IgD-negative memory B cell (primary cell): ENCODE measurements around the gene P3H2. TPM values are rescaled to one million over a fixed set of nuclear protein-coding genes. Genes with fewer than 3 reads are reported as not detected.
A peak's percentile ranks its signal among the peaks of the same experiment; 100 is the strongest.

Experiments
- H3K27ac Mint-ChIP-seq, 3 donors: one replicate each; pipeline ENCODE4 v1.8.0; 2020 to 2022; ENCODE audit warnings: mild to moderate bottlenecking in 3 of 3, mixed read lengths in 3 of 3, moderate library complexity in 1 of 3
- H3K27me3 Mint-ChIP-seq: one replicate; pipeline ENCODE4 v1.8.0; 2021; ENCODE audit warnings: mixed read lengths
- H3K36me3 Mint-ChIP-seq: one replicate; pipeline ENCODE4 v1.8.0; 2020; ENCODE audit warnings: mild to moderate bottlenecking, mixed read lengths
- H3K4me1 Mint-ChIP-seq, 3 donors: one replicate each; pipeline ENCODE4 v1.8.0; 2020 to 2022; ENCODE audit warnings: mixed read lengths in 3 of 3, mild to moderate bottlenecking in 1 of 3
- H3K4me3 Mint-ChIP-seq, 4 donors: one replicate each; pipeline ENCODE4 v1.8.0; 2020 to 2022; ENCODE audit warnings: mild to moderate bottlenecking in 4 of 4, mixed read lengths in 4 of 4, moderate library complexity in 3 of 4
- H3K9me3 Mint-ChIP-seq, 3 donors: one replicate each; pipeline ENCODE4 v1.8.0; 2020 to 2021; ENCODE audit warnings: mixed read lengths in 3 of 3, mild to moderate bottlenecking in 1 of 3
- polyA plus RNA-seq: library from polyadenylated mRNA; unstranded; fragments of 300-500 nt; fragmentation: Illumina TruSeq; gene quantifications from one replicate; pipeline ENCODE4 v1.2.3, GENCODE V29; 2021

Gene P3H2
- polyA plus RNA-seq, 1 donor from 2014 or later = not detected

DNA sequence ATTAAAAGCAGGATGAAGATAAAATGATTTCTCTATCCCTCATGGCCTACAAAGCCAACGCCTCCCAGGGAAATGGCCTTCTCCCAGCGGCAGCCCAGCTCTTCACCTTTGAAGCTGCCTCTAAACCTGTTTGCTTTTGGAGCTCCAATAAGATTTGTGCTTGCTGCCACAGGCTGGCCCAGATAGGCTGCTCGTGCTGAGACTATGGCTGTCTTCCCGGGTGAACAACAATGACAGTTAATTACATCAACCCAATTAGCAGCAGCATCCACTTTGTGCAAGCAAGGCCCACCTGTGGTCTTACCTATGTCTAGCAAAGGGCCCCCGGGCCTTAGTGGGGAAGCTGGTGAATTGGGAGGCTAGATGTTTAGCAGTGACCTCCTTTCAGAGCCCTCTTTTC lies 179.6 kb downstream of the P3H2 start:
- peaks cover 0 to 2% (median 0%) of the 10 kb centered on the region in 3 donors for H3K9me3 Mint-ChIP-seq
- H3K27ac Mint-ChIP-seq = no peak overlapping the region
- H3K4me1 Mint-ChIP-seq = no peaks in the 10 kb centered on the region
- no peak overlapping the region for H3K4me3 Mint-ChIP-seq
- H3K36me3 Mint-ChIP-seq = no peaks in the 10 kb centered on the region
- peaks cover 3% of the 10 kb centered on the region for H3K27me3 Mint-ChIP-seq

DNA sequence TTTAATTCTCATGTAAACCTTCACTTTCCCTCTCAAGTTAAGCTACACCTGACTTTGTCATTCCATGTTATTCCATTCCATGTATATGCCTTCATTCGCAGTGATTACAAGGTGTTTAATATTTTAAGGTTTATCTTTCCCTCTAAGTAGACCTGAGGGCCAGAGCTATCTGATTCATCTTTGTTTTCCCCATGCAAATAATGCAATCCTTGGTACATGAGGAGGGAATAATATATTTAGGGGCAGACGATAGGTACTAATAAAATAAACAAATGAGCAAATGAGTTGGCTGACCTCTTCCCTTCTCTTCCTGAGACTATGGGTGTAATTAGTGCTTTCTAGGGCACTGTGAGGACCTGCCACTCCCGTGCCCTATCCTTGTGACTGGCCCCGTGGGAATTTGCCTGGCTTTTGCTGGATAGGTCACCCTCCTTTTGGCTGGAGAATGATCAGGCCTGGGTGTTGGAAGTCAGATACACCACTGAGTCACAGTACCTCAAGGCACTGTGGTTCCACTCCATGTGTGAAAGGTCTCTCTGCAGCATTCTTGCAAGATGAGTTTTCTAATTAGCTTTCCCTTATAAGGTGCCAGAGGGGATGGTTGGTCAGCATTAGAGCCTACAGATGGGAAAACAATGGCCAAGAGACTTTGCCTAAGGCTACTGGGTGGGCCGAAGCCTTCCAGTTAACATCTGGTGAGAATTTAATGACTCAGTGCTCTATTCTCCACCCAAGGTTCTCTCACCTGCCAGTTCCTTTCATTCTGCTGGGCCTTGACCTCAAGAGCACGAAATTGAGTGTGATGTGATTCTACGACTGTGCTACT lies 183.2 kb downstream of the P3H2 start:
- no peaks in the 10 kb centered on the region for H3K4me1 Mint-ChIP-seq
- peaks cover 6% of the 10 kb centered on the region for H3K27me3 Mint-ChIP-seq
- H3K36me3 Mint-ChIP-seq = no peaks in the 10 kb centered on the region
- peak overlapping the region in 1 of 3 donors; percentile 42 for H3K27ac Mint-ChIP-seq
- no peak overlapping the region for H3K4me3 Mint-ChIP-seq
- peaks cover 0 to 9% (median 0%) of the 10 kb centered on the region in 3 donors for H3K9me3 Mint-ChIP-seq

DNA sequence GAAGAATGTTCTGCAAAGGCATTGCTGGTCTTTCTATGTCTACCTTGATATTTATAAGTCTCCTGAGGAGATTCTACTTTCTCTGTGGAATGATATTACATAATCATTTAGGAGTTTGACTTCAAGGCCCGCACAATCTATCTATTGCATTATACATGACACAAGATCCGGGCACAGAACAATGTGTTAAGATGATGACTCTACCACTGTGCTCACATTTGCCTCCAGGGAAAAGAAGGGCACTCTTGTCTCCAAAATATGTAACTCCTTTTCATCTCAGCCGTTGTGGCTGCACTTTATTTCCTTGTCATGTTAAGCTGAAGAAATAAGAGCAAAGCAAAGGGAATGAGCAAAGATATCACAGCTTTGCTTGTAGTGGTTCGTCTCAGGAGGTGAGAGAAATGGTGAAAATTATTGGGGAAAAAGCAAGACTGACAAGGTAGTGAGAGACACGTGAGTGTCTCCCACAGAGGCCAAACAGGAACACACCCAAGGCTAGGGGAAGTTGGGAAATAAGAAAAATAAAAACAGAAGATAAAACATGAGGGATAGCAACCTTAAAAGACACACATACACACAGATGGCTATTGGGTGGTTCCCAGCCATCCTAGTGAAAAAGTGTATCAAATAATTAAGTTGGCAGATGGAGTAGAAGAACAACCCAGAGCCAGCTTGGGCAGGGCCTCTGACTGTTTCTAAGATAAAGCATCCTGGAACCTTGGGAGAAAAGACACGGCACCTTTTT lies 184.3 kb downstream of the P3H2 start:
- H3K27me3 Mint-ChIP-seq = peaks cover 6% of the 10 kb centered on the region
- H3K36me3 Mint-ChIP-seq = no peaks in the 10 kb centered on the region
- no peak overlapping the region for H3K4me3 Mint-ChIP-seq
- no peak overlapping the region for H3K27ac Mint-ChIP-seq
- H3K4me1 Mint-ChIP-seq = no peaks in the 10 kb centered on the region
- peaks cover 0 to 10% (median 0%) of the 10 kb centered on the region in 3 donors for H3K9me3 Mint-ChIP-seq

DNA sequence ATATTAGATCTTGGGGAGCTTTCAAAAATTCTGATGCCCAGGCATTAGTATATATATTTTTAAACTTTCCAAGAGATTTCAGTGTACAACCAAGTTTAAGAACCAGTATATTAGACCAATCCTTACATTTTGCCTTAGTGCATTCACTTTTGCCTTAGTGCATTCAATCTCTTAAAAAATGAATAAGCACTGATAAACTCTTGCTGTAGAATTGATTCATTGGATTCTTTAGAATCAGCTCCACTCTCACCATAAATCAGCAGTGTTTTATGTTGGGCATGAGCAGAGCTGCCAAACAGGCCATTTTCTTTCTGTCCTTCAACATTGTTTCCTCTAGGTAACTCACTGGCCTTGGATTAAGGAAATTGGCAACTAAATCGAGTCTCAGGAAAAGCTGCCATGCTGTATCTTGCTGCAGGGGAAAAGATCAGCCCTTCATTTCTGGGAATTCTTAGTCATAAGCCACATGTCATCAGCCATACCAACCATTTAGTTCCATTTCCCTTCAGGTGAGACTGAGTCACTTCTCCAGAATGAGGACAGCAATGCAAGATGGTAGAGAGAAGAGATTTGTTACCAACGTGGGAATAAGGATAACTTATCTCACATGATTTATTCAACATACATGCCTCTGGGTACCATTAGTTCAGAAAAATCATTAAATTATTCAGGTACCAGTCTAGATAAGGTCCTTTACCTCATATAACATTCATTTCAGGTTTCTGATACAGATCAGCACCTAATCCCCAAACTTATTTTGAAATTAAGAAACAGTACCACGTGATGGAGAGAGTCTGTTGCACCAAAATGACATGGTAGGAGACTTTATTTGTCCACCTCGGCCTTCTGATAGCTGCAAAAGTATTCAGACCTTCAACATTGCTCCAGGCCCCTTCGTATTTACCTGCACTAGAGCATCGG lies 192.5 kb downstream of the P3H2 start:
- Mint-ChIP-seq H3K4me3 (no peak overlapping the region), H3K4me1 (no peaks in the 10 kb centered on the region), H3K27ac (no peak overlapping the region), H3K27me3 (no peaks in the 10 kb centered on the region), H3K9me3 (peaks cover 0 to 2% (median 0%) of the 10 kb centered on the region in 3 donors), H3K36me3 (no peaks in the 10 kb centered on the region)

DNA sequence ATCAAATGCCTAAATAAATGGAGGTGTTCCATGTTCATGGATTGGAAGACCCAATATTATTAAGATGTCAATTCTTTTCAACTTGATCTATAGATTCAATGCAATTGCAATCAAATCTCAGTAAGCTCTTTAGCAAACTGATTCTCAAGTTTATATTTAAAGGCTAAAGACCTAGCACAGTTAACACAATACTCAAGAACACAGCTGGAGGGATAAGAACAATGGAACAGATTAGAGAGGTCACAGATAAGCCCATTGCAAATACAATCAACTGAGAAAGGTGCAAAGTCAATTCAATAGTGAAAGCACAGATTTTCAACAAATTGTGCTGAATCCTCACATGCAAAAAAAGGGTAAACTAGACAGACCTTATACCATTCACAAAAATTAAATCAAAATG lies 198.9 kb downstream of the P3H2 start:
- H3K9me3 Mint-ChIP-seq = no peaks in the 10 kb centered on the region
- no peak overlapping the region for H3K4me3 Mint-ChIP-seq
- H3K27ac Mint-ChIP-seq = no peak overlapping the region
- H3K4me1 Mint-ChIP-seq = no peaks in the 10 kb centered on the region
- H3K36me3 Mint-ChIP-seq = no peaks in the 10 kb centered on the region
- no peaks in the 10 kb centered on the region for H3K27me3 Mint-ChIP-seq

DNA sequence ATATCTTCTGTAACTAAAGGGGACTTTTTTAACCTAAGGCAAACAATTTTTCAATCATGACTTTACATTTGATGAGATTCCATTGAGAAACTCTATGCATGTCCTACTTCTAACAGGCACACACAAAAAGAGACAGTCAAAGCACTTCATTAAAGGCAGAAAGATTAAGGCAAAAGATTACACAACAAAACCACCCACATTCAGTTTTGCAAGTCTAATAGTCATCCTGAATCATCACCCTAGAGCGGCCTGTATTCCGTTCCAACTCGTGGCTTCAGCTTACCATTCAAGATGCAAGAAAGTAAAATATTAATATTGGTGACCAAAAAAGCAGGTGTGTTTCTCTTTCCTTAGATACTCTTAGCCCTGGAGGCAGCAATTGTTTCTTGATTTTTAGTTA lies 205.9 kb downstream of the P3H2 start:
- Mint-ChIP-seq H3K4me3 (no peak overlapping the region), H3K9me3 (peaks cover 0 to 1% (median 0%) of the 10 kb centered on the region in 3 donors), H3K4me1 (no peaks in the 10 kb centered on the region), H3K36me3 (no peaks in the 10 kb centered on the region), H3K27me3 (peaks cover 4% of the 10 kb centered on the region), H3K27ac (no peak overlapping the region)

DNA sequence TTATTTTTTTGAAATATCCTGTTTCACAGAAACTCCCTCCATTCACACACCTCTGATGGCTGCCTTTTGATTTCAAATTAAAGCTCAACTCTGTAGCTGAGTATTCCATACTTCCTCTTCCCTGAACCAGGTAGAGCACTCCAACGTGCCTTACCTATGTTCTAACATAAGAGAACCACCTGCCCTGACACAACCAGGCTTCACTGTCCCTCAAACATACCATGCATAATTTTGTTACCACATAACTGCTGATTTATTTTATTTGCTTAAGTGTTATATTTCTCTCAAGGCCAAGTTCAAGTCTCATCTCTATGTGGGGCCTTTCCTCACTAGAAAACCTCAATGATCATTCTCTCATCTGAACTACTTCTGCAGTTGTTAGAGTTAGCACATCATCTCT lies 209.7 kb downstream of the P3H2 start:
- H3K36me3 Mint-ChIP-seq = no peaks in the 10 kb centered on the region
- peaks cover 0 to 1% (median 0%) of the 10 kb centered on the region in 3 donors for H3K9me3 Mint-ChIP-seq
- peaks cover 5% of the 10 kb centered on the region for H3K27me3 Mint-ChIP-seq
- H3K4me3 Mint-ChIP-seq = no peak overlapping the region
- no peak overlapping the region for H3K27ac Mint-ChIP-seq
- H3K4me1 Mint-ChIP-seq = no peaks in the 10 kb centered on the region

DNA sequence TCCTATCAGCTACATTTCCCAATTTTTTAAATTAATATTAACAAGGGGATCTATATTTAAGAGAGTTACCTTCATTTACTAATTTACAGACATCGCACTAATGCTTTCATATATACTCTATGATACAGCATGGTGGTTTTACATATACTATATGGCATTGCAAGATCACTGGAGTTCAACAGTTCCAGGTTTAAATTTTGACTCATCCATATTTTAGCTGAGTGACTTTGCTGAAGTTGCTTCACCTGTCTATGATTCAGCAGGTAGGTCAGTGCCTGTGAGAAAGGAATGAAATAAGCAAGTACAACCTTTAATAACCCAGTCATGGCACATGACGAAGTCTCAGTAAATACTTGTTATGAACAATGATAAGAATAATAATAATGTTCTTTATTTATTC lies 211.1 kb downstream of the P3H2 start:
- H3K9me3 Mint-ChIP-seq = peaks cover 0 to 1% (median 0%) of the 10 kb centered on the region in 3 donors
- no peaks in the 10 kb centered on the region for H3K36me3 Mint-ChIP-seq
- H3K27ac Mint-ChIP-seq = no peak overlapping the region
- H3K27me3 Mint-ChIP-seq = peaks cover 5% of the 10 kb centered on the region
- no peaks in the 10 kb centered on the region for H3K4me1 Mint-ChIP-seq
- no peak overlapping the region for H3K4me3 Mint-ChIP-seq

DNA sequence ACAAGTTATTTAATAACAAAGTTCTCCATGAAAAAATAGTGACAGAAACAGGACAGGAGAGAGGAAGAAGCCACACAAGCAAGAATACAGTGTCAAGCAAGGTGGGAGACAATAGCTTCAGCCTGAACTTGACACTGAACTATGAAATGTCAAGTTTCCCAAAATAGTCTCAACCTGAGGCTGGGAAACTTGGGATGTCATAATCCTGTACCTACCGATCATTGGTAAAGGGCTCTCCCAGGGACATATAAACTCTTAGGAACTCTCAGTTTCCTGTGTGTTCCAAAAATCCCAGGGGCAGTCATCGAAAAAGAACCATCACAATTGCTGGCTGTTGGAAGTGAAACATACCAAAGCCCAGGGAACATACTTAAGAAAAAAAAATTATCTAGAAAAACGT lies 211.6 kb downstream of the P3H2 start:
- Mint-ChIP-seq H3K27ac (no peak overlapping the region), H3K36me3 (no peaks in the 10 kb centered on the region), H3K4me1 (no peaks in the 10 kb centered on the region), H3K9me3 (peaks cover 0 to 1% (median 0%) of the 10 kb centered on the region in 3 donors), H3K4me3 (no peak overlapping the region), H3K27me3 (peaks cover 3% of the 10 kb centered on the region)

DNA sequence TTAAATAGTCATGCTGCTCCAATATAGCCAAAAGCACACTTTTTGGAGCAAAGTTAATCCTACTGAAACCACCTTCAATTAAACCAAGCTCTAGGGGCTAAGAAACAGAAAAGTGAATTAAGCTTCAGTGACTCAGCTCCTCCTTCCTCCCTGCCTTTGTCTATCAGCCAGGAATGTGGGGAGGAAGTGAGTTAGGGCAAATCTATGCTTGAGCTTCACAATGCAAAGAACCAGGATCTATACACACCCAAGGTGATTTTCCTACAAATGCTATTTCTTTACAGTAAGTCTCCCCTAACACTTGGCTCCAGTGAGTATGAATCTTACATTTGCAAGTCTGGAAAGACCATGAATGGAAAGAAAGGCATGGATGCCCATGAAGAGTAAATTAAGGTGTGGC lies 212.1 kb downstream of the P3H2 start:
- Mint-ChIP-seq H3K4me1 (no peaks in the 10 kb centered on the region), H3K4me3 (no peak overlapping the region), H3K36me3 (no peaks in the 10 kb centered on the region), H3K27me3 (peaks cover 3% of the 10 kb centered on the region), H3K9me3 (peaks cover 0 to 1% (median 0%) of the 10 kb centered on the region in 3 donors), H3K27ac (no peak overlapping the region)

DNA sequence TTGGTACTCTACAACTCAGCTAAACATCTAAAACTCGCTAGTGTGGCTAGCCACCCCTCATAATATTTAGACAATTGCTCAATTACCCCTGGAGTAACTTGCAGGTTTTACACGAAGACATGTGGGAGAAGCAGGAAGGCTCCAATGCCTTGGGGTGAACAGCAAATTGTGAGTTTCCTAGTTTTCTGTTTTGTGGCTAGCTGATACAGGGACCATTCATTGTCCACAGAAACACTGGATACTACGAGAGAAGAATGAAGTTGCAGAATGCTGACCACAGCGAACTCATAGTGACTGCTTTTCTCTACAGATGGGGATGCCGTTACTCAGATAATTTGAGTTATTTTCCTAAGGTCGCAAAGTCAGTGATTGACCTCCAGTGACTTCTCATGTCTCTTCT lies 212.9 kb downstream of the P3H2 start:
- H3K9me3 Mint-ChIP-seq = peaks cover 0 to 1% (median 0%) of the 10 kb centered on the region in 3 donors

More for the DNA sequence above, 212.9 kb downstream of the P3H2 start:
- Mint-ChIP-seq H3K4me3 (no peak overlapping the region), H3K4me1 (no peaks in the 10 kb centered on the region), H3K27me3 (peaks cover 1% of the 10 kb centered on the region), H3K36me3 (no peaks in the 10 kb centered on the region), H3K27ac (no peak overlapping the region)

Other genes with a start within 250 kb of the P3H2 start
- gene CLDN1, start 201.5 kb upstream of the P3H2 start, polyA plus RNA-seq = not detected